H9 (cell line): ENCODE measurements around the gene IP6K2. TPM values are rescaled to one million over a fixed set of nuclear protein-coding genes. Genes with fewer than 3 reads are reported as not detected.

Experiments
- DNase-seq: peaks from one replicate; pipeline ENCODE4 v3.0.0-alpha.2; 2017
- H2AFZ ChIP-seq: one replicate; pipeline ENCODE4 v1.6.1; 2013; ENCODE audit warnings: mild to moderate bottlenecking, low read length, control low read depth, moderate library complexity
- H2AK5ac ChIP-seq: 2 replicates; pipeline ENCODE4 v1.6.1; 2013; ENCODE audit warnings: low read length, control low read depth, mixed read lengths; ENCODE audit not compliant: insufficient read length
- H2BK120ac ChIP-seq: one replicate; pipeline ENCODE4 v1.6.1; 2013; ENCODE audit warnings: low read depth, mild to moderate bottlenecking, low read length, control low read depth, inconsistent platforms; ENCODE audit not compliant: poor library complexity, severe bottlenecking
- H2BK12ac ChIP-seq: 2 replicates; pipeline ENCODE4 v1.6.1; 2013; ENCODE audit warnings: low read length, control low read depth, mixed read lengths, low read depth; ENCODE audit not compliant: insufficient read length
- H2BK15ac ChIP-seq: 2 replicates; pipeline ENCODE4 v1.6.1; 2013; ENCODE audit warnings: low read depth, low read length, control low read depth
- H2BK20ac ChIP-seq: one replicate; pipeline ENCODE4 v1.6.1; 2013; ENCODE audit warnings: low read depth, mild to moderate bottlenecking, low read length, control low read depth, inconsistent platforms; ENCODE audit not compliant: poor library complexity, severe bottlenecking
- H2BK5ac ChIP-seq: 2 replicates; pipeline ENCODE4 v1.6.1; 2013; ENCODE audit warnings: low read length, control low read depth, mixed read lengths; ENCODE audit not compliant: insufficient read length
- H3K14ac ChIP-seq: 2 replicates; pipeline ENCODE4 v1.6.1; 2013; ENCODE audit warnings: low read length, control low read depth; ENCODE audit not compliant: insufficient read depth
- H3K18ac ChIP-seq: 2 replicates; pipeline ENCODE4 v1.6.1; 2013; ENCODE audit warnings: low read depth, mild to moderate bottlenecking, mixed read lengths, low read length, control low read depth; ENCODE audit not compliant: insufficient read length
- H3K23ac ChIP-seq: 2 replicates; pipeline ENCODE4 v1.6.1; 2013; ENCODE audit warnings: low read length, control low read depth, mixed read lengths, low read depth; ENCODE audit not compliant: insufficient read length
- H3K23me2 ChIP-seq: 2 replicates; pipeline ENCODE4 v1.6.1; 2013; ENCODE audit warnings: low read depth, mild to moderate bottlenecking, mixed read lengths, low read length, control low read depth; ENCODE audit not compliant: insufficient read length, poor library complexity, severe bottlenecking
- H3K27ac ChIP-seq: 2 replicates; pipeline ENCODE4 v1.5.1; 2013; ENCODE audit warnings: low read length, control low read depth, mixed read lengths, low read depth; ENCODE audit not compliant: insufficient read length
- H3K27me3 ChIP-seq: 2 replicates; pipeline ENCODE4 v1.6.1; 2013; ENCODE audit warnings: low read length, control low read depth, inconsistent platforms; ENCODE audit not compliant: insufficient read depth
- H3K4ac ChIP-seq: 2 replicates; pipeline ENCODE4 v1.6.1; 2013; ENCODE audit warnings: low read depth, mild to moderate bottlenecking, control low read depth, inconsistent platforms, low read length, moderate library complexity
- H3K4me1 ChIP-seq: 2 replicates; pipeline ENCODE4 v1.6.1; 2013; ENCODE audit warnings: low read length, control low read depth, inconsistent platforms; ENCODE audit not compliant: insufficient read depth
- H3K4me2 ChIP-seq: 2 replicates; pipeline ENCODE4 v1.6.1; 2013; ENCODE audit warnings: low read length, control low read depth, mixed read lengths; ENCODE audit not compliant: insufficient read length, insufficient read depth
- H3K56ac ChIP-seq: 2 replicates; pipeline ENCODE4 v1.6.1; 2013; ENCODE audit warnings: low read depth, mild to moderate bottlenecking, mixed read lengths, low read length, control low read depth; ENCODE audit not compliant: insufficient read length
- H3K79me1 ChIP-seq: 2 replicates; pipeline ENCODE4 v1.6.1; 2013; ENCODE audit warnings: low read depth, mild to moderate bottlenecking, moderate library complexity, low read length, control low read depth, inconsistent platforms; ENCODE audit not compliant: insufficient read depth, poor library complexity, severe bottlenecking
- H3K79me2 ChIP-seq: 2 replicates; pipeline ENCODE4 v1.6.1; 2013; ENCODE audit warnings: low read length, control low read depth, inconsistent platforms; ENCODE audit not compliant: insufficient read depth
- H3K9ac ChIP-seq: 2 replicates; pipeline ENCODE4 v1.6.1; 2013; ENCODE audit warnings: low read length, control low read depth, mixed read lengths; ENCODE audit not compliant: insufficient read length; ENCODE audit errors: extremely low read depth
- H3K9me3 ChIP-seq: one replicate; pipeline ENCODE4 v1.6.1; 2013; ENCODE audit warnings: low read depth, low read length, inconsistent platforms; ENCODE audit not compliant: control insufficient read depth
- H3T11ph ChIP-seq: one replicate; pipeline ENCODE4 v1.6.1; 2013; ENCODE audit warnings: mild to moderate bottlenecking, low read length, control low read depth, inconsistent platforms
- H4K20me1 ChIP-seq: one replicate; pipeline ENCODE4 v1.6.1; 2013; ENCODE audit not compliant: control insufficient read depth, insufficient read length, insufficient read depth
- H4K5ac ChIP-seq: 2 replicates; pipeline ENCODE4 v1.6.1; 2013; ENCODE audit warnings: low read depth, mild to moderate bottlenecking, mixed read lengths, low read length, control low read depth; ENCODE audit not compliant: insufficient read length
- H4K8ac ChIP-seq: replicated peaks from 2 replicates; pipeline ENCODE4 v1.6.1; 2013; ENCODE audit warnings: low read length, control low read depth, mixed read lengths, low read depth; ENCODE audit not compliant: insufficient read length
- H4K91ac ChIP-seq: 2 replicates; pipeline ENCODE4 v1.6.1; 2013; ENCODE audit warnings: low read depth, mild to moderate bottlenecking, moderate library complexity, mixed read lengths, low read length, control low read depth; ENCODE audit not compliant: insufficient read length
- H3K27ac Mint-ChIP-seq, 3 experiments: 2 replicates in 2 of 3; 3 replicates in 1 of 3; pipeline ENCODE4 v1.8.0; 2020 to 2021; ENCODE audit warnings: mixed read lengths in 3 of 3, mild to moderate bottlenecking in 1 of 3, moderate library complexity in 1 of 3
- H3K27me3 Mint-ChIP-seq: 2 replicates; pipeline ENCODE4 v1.8.0; 2021; ENCODE audit warnings: low read depth, mild to moderate bottlenecking, moderate library complexity, mixed read lengths
- H3K36me3 Mint-ChIP-seq, 3 experiments: 2 replicates in 2 of 3; 3 replicates in 1 of 3; pipeline ENCODE4 v1.8.0; 2020 to 2021; ENCODE audit warnings: low read depth in 3 of 3, mixed read lengths in 3 of 3; ENCODE audit not compliant: insufficient read depth in 1 of 3
- H3K4me1 Mint-ChIP-seq, 2 experiments: 2 replicates each; pipeline ENCODE4 v1.8.0; 2020; ENCODE audit warnings: mixed read lengths in 2 of 2
- H3K4me3 Mint-ChIP-seq, 2 experiments: 2 replicates in 1 of 2; 3 replicates in 1 of 2; pipeline ENCODE4 v1.8.0; 2020 to 2021; ENCODE audit warnings: mild to moderate bottlenecking in 2 of 2, mixed read lengths in 2 of 2, moderate library complexity in 1 of 2
- H3K9me3 Mint-ChIP-seq, 2 experiments: 2 replicates in 1 of 2; 3 replicates in 1 of 2; pipeline ENCODE4 v1.8.0; 2020; ENCODE audit warnings: mild to moderate bottlenecking in 2 of 2, mixed read lengths in 2 of 2, moderate library complexity in 1 of 2
- CTCF ChIP-seq: fragments of 200-600 bp; sonication (generic); conservative IDR thresholded peaks from 3 replicates; pipeline ENCODE4 v1.8.0; 2021; ENCODE audit warnings: antibody characterized with exemption, mild to moderate bottlenecking
- WGBS: extraction: QIAGEN DNeasy Blood & Tissue Kit; methylation state at CpG from one replicate; pipeline ENCODE4 v1.1.7; 2013; ENCODE audit warnings: missing lambda C conversion rate, low lambda C conversion rate, mixed read lengths; ENCODE audit not compliant: insufficient read length; ENCODE audit errors: extremely low coverage; 5-methylcytosine and 5-hydroxymethylcytosine counted together
- total RNA-seq: library from RNA; stranded (reverse); gene quantifications from 2 replicates; pipeline ENCODE4 v1.2.1, GENCODE V29; 2021

Gene IP6K2
- total RNA-seq, 1 experiment from 2014 or later, result 94.7 TPM

DNA sequence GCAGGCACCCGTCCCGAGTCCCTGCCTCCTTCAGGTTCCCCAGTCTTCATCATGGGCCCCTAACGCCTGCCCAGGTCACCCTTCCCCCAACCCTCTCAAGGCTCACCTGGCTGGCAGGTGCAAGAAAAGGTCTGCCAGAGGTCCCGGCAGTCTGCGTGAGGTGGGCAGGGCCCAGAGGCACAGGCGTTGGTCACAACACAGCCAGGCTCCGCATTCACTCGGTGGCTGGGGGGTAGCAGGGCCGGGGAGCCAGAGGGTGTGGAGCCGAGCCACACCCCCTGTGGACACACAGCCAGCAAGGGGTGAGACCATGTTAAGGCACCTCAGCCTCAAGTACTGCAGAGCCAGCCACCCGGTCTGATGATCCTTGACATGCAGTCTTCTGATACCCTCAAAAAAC is 65.2 kb downstream of the IP6K2 start:
- Histone ChIP-seq H3K23me2 (peaks cover 3% of the 10 kb centered on the region), H3T11ph (no peak overlapping the region), H3K4ac (no peak overlapping the region), H2BK12ac (no peak overlapping the region), H2BK120ac (no peak overlapping the region), H3K4me1 (no peaks in the 10 kb centered on the region; the same call in 1 of the 2 replicates), H3K9me3 (no peaks in the 10 kb centered on the region), H3K56ac (no peak overlapping the region), H3K14ac (no peak overlapping the region), H2AK5ac (no peak overlapping the region), H3K79me2 (no peaks in the 10 kb centered on the region), H3K27me3 (no peaks in the 10 kb centered on the region), H3K4me2 (no peak overlapping the region), H4K20me1 (peaks cover 2% of the 10 kb centered on the region), H3K18ac (no peak overlapping the region), H3K79me1 (no peaks in the 10 kb centered on the region), H4K5ac (no peak overlapping the region), H2BK15ac (no peak overlapping the region), H4K91ac (no peak overlapping the region), H2BK20ac (no peak overlapping the region), H2BK5ac (no peak overlapping the region), H4K8ac (no peak overlapping the region), H3K27ac (no peak overlapping the region), H3K9ac (no peak overlapping the region), H2AFZ (no peak overlapping the region), H3K23ac (no peak overlapping the region)
- peaks cover 28 to 48% (median 48%) of the 10 kb centered on the region in 3 experiments; a peak in 6 of 7 replicates for H3K36me3 Mint-ChIP-seq
- H3K27me3 Mint-ChIP-seq, result peaks cover 2% of the 10 kb centered on the region; the same call in 1 of the 2 replicates
- no CpG with 5 or more reads among the region's 11 CpGs for WGBS
- TF ChIP-seq CTCF, result no peak
- H3K4me1 Mint-ChIP-seq, result peaks cover 4 to 8% of the 10 kb centered on the region in 2 experiments
- H3K4me3 Mint-ChIP-seq, result no peak overlapping the region
- H3K9me3 Mint-ChIP-seq, result no peaks in the 10 kb centered on the region
- no peak overlapping the region for H3K27ac Mint-ChIP-seq
- no peak for DNase-seq
